B cell (primary cell): ENCODE measurements around the gene NUP210. TPM values are rescaled to one million over a fixed set of nuclear protein-coding genes. Genes with fewer than 3 reads are reported as not detected.

Experiments
- ATAC-seq: fragments of 200-7000 bp; cut with Tn5 transposase; one replicate; pipeline ENCODE4 v1.10.0; 2021; ENCODE audit warnings: low read depth, mild to moderate bottlenecking, moderate number of reproducible peaks, moderate library complexity
- CTCF ChIA-PET: fragments of 350-600 bp; sonication (Branson Sonifier 250); formaldehyde crosslinking; loops from one replicate; lab custom pipeline; 2021; ENCODE audit warnings: antibody characterized with exemption, inconsistent platforms; lab: Charles Lee
- POLR2A ChIA-PET: fragments of 350-600 bp; sonication (Branson Sonifier 250); formaldehyde crosslinking; loops from one replicate; lab custom pipeline; 2021; ENCODE audit warnings: antibody characterized with exemption; lab: Charles Lee
- DNase-seq: peaks from one replicate; pipeline ENCODE4 v3.0.0; 2013
- H2AFZ ChIP-seq: 2 replicates; pipeline ENCODE4 v1.6.1; 2012; ENCODE audit warnings: mild to moderate bottlenecking, low read depth, low read length; ENCODE audit not compliant: insufficient read depth, poor library complexity, severe bottlenecking
- H3K27ac ChIP-seq, 2 donors: 1 replicate in 1 of 2; 2 replicates in 1 of 2; pipeline ENCODE4 v1.5.1; 2012 to 2013; ENCODE audit warnings: low read length in 2 of 2, mild to moderate bottlenecking in 2 of 2, moderate library complexity in 1 of 2
- H3K27me3 ChIP-seq, 4 experiments: fragments of 200-600 bp in 1 of 4; sonication (generic) in 1 of 4; replicated peaks in 1 of 4; 1 replicate in 2 of 4; 2 replicates in 2 of 4; pipeline versions ENCODE4 v1.6.1 to v1.7.0; 2013 to 2016; ENCODE audit warnings: low read length in 3 of 4, mild to moderate bottlenecking in 2 of 4, mixed read lengths in 1 of 4, moderate library complexity in 1 of 4; ENCODE audit not compliant: insufficient read depth in 4 of 4, control insufficient read depth in 3 of 4; ENCODE audit errors: control extremely low read depth in 1 of 4
- H3K36me3 ChIP-seq, 2 experiments: replicated peaks in 1 of 2; 1 replicate in 1 of 2; 2 replicates in 1 of 2; pipeline versions ENCODE4 v1.6.1 to v1.7.1; 2013; ENCODE audit warnings: low read length in 1 of 2; ENCODE audit not compliant: insufficient read depth in 2 of 2, control insufficient read depth in 1 of 2; ENCODE audit errors: control extremely low read depth in 1 of 2, extremely low read depth in 1 of 2
- H3K4me1 ChIP-seq, 2 donors: fragments of 200-600 bp in 1 of 2; sonication (generic) in 1 of 2; 1 replicate in 1 of 2; 2 replicates in 1 of 2; pipeline versions ENCODE4 v1.5.1 to v1.6.1; 2013 to 2017; ENCODE audit warnings: low read length in 2 of 2; ENCODE audit not compliant: control insufficient read depth in 2 of 2, insufficient read depth in 2 of 2
- H3K4me2 ChIP-seq: replicated peaks from 2 replicates; pipeline ENCODE3; 2012; ENCODE audit warnings: mild to moderate bottlenecking, low read depth, low read length; ENCODE audit not compliant: poor library complexity, severe bottlenecking
- H3K4me3 ChIP-seq, 5 experiments: fragments of 200-600 bp in 1 of 5; sonication (generic) in 1 of 5; 1 replicate in 3 of 5; 2 replicates in 2 of 5; pipeline versions ENCODE4 v1.5.1 to v1.7.0; 2011 to 2016; ENCODE audit warnings: low read length in 4 of 5, mild to moderate bottlenecking in 4 of 5, low read depth in 2 of 5, control low read depth in 1 of 5, moderate library complexity in 1 of 5; ENCODE audit not compliant: insufficient read depth in 1 of 5; ENCODE audit errors: control extremely low read depth in 1 of 5, extremely low read depth in 1 of 5
- H3K79me2 ChIP-seq: fragments of 200-600 bp; sonication (generic); one replicate; pipeline ENCODE4 v1.6.0; 2016; ENCODE audit warnings: low read length; ENCODE audit not compliant: control insufficient read depth, insufficient read depth
- H3K9ac ChIP-seq: fragments of 200-600 bp; sonication (generic); 2 replicates; pipeline ENCODE4 v1.6.1; 2017; ENCODE audit warnings: mild to moderate bottlenecking, low read length, moderate library complexity
- H3K9me3 ChIP-seq, 3 donors: one replicate each; pipeline versions ENCODE4 v1.6.1 to v1.7.1; 2013; ENCODE audit warnings: low read length in 2 of 3; ENCODE audit not compliant: control insufficient read depth in 2 of 3, insufficient read depth in 1 of 3; ENCODE audit errors: control extremely low read depth in 1 of 3
- H4K20me1 ChIP-seq: 2 replicates; pipeline ENCODE4 v1.6.0; 2012; ENCODE audit warnings: mild to moderate bottlenecking, low read length; ENCODE audit not compliant: insufficient read depth, control insufficient read depth, poor library complexity, severe bottlenecking
- H3K27ac Mint-ChIP-seq: one replicate; pipeline ENCODE4 v1.8.0; 2021; ENCODE audit warnings: mixed read lengths
- H3K27me3 Mint-ChIP-seq: one replicate; pipeline ENCODE4 v1.8.0; 2021; ENCODE audit warnings: mixed read lengths
- H3K4me1 Mint-ChIP-seq: one replicate; pipeline ENCODE4 v1.8.0; 2021; ENCODE audit warnings: mixed read lengths
- H3K4me3 Mint-ChIP-seq: one replicate; pipeline ENCODE4 v1.8.0; 2021; ENCODE audit warnings: mixed read lengths
- H3K9me3 Mint-ChIP-seq: one replicate; pipeline ENCODE4 v1.8.0; 2022; ENCODE audit warnings: mixed read lengths; ENCODE audit not compliant: insufficient read depth
- CTCF ChIP-seq: fragments of 200-600 bp; IDR thresholded peaks from one replicate; pipeline ENCODE4 v1.8.0; 2022; ENCODE audit warnings: antibody characterized with exemption, mild to moderate bottlenecking
- EZH2 ChIP-seq: IDR thresholded peaks from 2 replicates; pipeline ENCODE4 v1.6.1; 2012; ENCODE audit warnings: borderline replicate concordance, low read depth, mild to moderate bottlenecking, moderate library complexity, low read length; ENCODE audit not compliant: insufficient read depth, poor library complexity, severe bottlenecking
- WGBS: methylation state at CpG from one replicate; pipeline ENCODE4 v1.1.5; 2013; ENCODE audit warnings: missing lambda C conversion rate; ENCODE audit not compliant: insufficient coverage; 5-methylcytosine and 5-hydroxymethylcytosine counted together
- intact Hi-C: fragments of 100-400 bp; cut with micrococcal nuclease; formaldehyde crosslinking; loops from one replicate; pipeline ENCODE4 v1.10.0; 2022
- polyA plus RNA-seq: library from polyadenylated mRNA; depleted of rRNA; stranded (reverse); fragments of >200 nt; gene quantifications from 2 replicates; pipeline ENCODE4 v1.2.3, GENCODE V29; 2012
- total RNA-seq, 2 donors: library from RNA; stranded (reverse); fragments of 120-200 nt in 1 of 2; gene quantifications; 1 replicate in 1 of 2; 2 replicates in 1 of 2; pipeline versions ENCODE4 v1.2.3 to v1.2.4, GENCODE V29; 2013 to 2022

Gene NUP210
- total and polyA plus RNA-seq, 2 donors (not counting 1 experiment from before 2014, with no cell fraction given): 114 to 159 TPM

GRCh38 chr3:13289771-13290285, 130.3 kb downstream of the NUP210 start:
- Histone ChIP-seq H3K4me1 (peaks cover 5 to 6% of the 10 kb centered on the region in 2 donors), H3K27ac (no peak overlapping the region), H3K9me3 (peaks cover 3 to 16% (median 9%) of the 10 kb centered on the region in 3 donors), H3K4me3 (no peak overlapping the region), H3K36me3 (no peaks in the 10 kb centered on the region), H3K9ac (no peak overlapping the region), H3K27me3 (peaks cover 0 to 46% (median 20%) of the 10 kb centered on the region in 4 experiments), H2AFZ (no peak overlapping the region), H3K4me2 (no peak overlapping the region), H4K20me1 (no peaks in the 10 kb centered on the region), H3K79me2 (no peaks in the 10 kb centered on the region)
- Mint-ChIP-seq H3K4me3 (no peak overlapping the region), H3K9me3 (peaks cover 4% of the 10 kb centered on the region), H3K4me1 (peaks cover under 1% of the 10 kb centered on the region), H3K27ac (no peak overlapping the region), H3K27me3 (peaks cover 29% of the 10 kb centered on the region)
- intact Hi-C loops: no loop called here
- no peak for TF ChIP-seq EZH2
- TF ChIP-seq CTCF: no peak
- DNase-seq (no peak), ATAC-seq (no peak)
- ChIA-PET POLR2A (no interaction called here), CTCF (no interaction called here)
- 99% methylated on average over 6 of the region's 9 CpGs for WGBS

GRCh38 chr3:13288732-13289718, 131.1 kb downstream of the NUP210 start:
- no peaks in the 10 kb centered on the region for H4K20me1 ChIP-seq
- no peak for DNase-seq
- intact Hi-C loops: no loop called here
- H3K9me3 ChIP-seq: peaks cover 4 to 22% (median 15%) of the 10 kb centered on the region in 3 donors
- H3K4me3 ChIP-seq: no peak overlapping the region
- H3K4me1 ChIP-seq: peaks cover 0 to 3% of the 10 kb centered on the region in 2 donors
- no peak for ATAC-seq
- H3K4me2 ChIP-seq: no peak overlapping the region
- Mint-ChIP-seq H3K9me3 (peaks cover 4% of the 10 kb centered on the region), H3K27ac (no peak overlapping the region), H3K27me3 (peaks cover 36% of the 10 kb centered on the region), H3K4me1 (no peaks in the 10 kb centered on the region), H3K4me3 (no peak overlapping the region)
- 89% methylated on average over 5 of the region's 10 CpGs for WGBS
- no peak overlapping the region for H2AFZ ChIP-seq
- TF ChIP-seq CTCF: no peak
- no peak for TF ChIP-seq EZH2
- H3K27ac ChIP-seq: no peak overlapping the region
- no peak overlapping the region for H3K9ac ChIP-seq
- H3K36me3 ChIP-seq: no peaks in the 10 kb centered on the region
- POLR2A ChIA-PET: no interaction called here
- no peaks in the 10 kb centered on the region for H3K79me2 ChIP-seq
- CTCF ChIA-PET: no interaction called here
- H3K27me3 ChIP-seq: peaks cover 2 to 46% (median 25%) of the 10 kb centered on the region in 4 experiments
